Endothelial cell of umbilical vein (primary cell): ENCODE results near the gene GANAB. TPM values are rescaled to one million over a fixed set of nuclear protein-coding genes. Genes with fewer than 3 reads are reported as not detected.

Experiments used
- BruUV-seq: library from RNA; stranded (reverse); fragments of 400-500 nt; replicated peaks from 2 replicates; lab custom pipeline; 2021; lab: Mats Ljungman, UMichigan
- CTCF ChIA-PET: fragments of 300-600, 350-600 bp; sonication (Branson Sonifier 250); formaldehyde crosslinking; loops from one replicate; lab custom pipeline; 2021; ENCODE audit warnings: antibody characterized with exemption, inconsistent platforms; lab: Charles Lee
- POLR2A ChIA-PET: fragments of 300-600, 350-600 bp; sonication (Branson Sonifier 250); formaldehyde crosslinking; loops from one replicate; lab custom pipeline; 2021; ENCODE audit warnings: antibody characterized with exemption, inconsistent platforms; lab: Charles Lee
- DNase-seq: peaks from one replicate; pipeline ENCODE4 v3.0.0-alpha.2; 2011; ENCODE audit warnings: low read depth, low spot score
- FAIRE-seq: peaks from 2 replicates; lab custom pipeline; 2011; peaks lifted over from hg19 to GRCh38; lab: Jason Lieb, UNC
- H2AFZ ChIP-seq: 2 replicates; pipeline ENCODE4 v1.6.0; 2012; ENCODE audit warnings: low read depth, low read length, control low read depth, inconsistent platforms
- H3K27ac ChIP-seq: 2 replicates; pipeline ENCODE4 v1.5.1; 2011; ENCODE audit warnings: low read depth, mild to moderate bottlenecking, control low read depth, low read length, moderate library complexity; ENCODE audit not compliant: insufficient read depth
- H3K27me3 ChIP-seq, 2 experiments: 2 replicates each; pipeline versions ENCODE4 v1.6.0 to v1.6.1; 2011; ENCODE audit warnings: low read length in 2 of 2, mixed read lengths in 1 of 2; ENCODE audit not compliant: control insufficient read depth in 2 of 2, insufficient read depth in 2 of 2
- H3K36me3 ChIP-seq, 2 experiments: 2 replicates in 1 of 2; 3 replicates in 1 of 2; pipeline ENCODE4 v1.5.1; 2011; ENCODE audit warnings: low read length in 2 of 2, mild to moderate bottlenecking in 1 of 2, moderate library complexity in 1 of 2; ENCODE audit not compliant: control insufficient read depth in 2 of 2, insufficient read depth in 2 of 2; ENCODE audit errors: extremely low read depth in 1 of 2
- H3K4me1 ChIP-seq: 3 replicates; pipeline ENCODE4 v1.5.1; 2011; ENCODE audit warnings: mild to moderate bottlenecking, low read length; ENCODE audit not compliant: control insufficient read depth, insufficient read depth; ENCODE audit errors: extremely low read depth
- H3K4me2 ChIP-seq: 2 replicates; pipeline ENCODE4 v1.6.1; 2011; ENCODE audit warnings: low read length, control low read depth, mixed read lengths; ENCODE audit not compliant: insufficient read depth
- H3K4me3 ChIP-seq, 3 experiments: fragments of 200-600 bp in 1 of 3; sonication (generic), shearing (Covaris generic) in 1 of 3; replicated peaks in 1 of 3; 2 replicates each; pipeline ENCODE4 v1.5.1; 2011 to 2016; ENCODE audit warnings: control low read depth in 3 of 3, low read length in 3 of 3, mild to moderate bottlenecking in 2 of 3, inconsistent platforms in 1 of 3, low read depth in 1 of 3, moderate library complexity in 1 of 3; ENCODE audit not compliant: insufficient read depth in 1 of 3
- H3K79me2 ChIP-seq: 2 replicates; pipeline ENCODE4 v1.6.0; 2012; ENCODE audit warnings: low read length, inconsistent platforms; ENCODE audit not compliant: control insufficient read depth, insufficient read depth
- H3K9ac ChIP-seq: replicated peaks from 2 replicates; pipeline ENCODE3; 2011; ENCODE audit warnings: low read length, control low read depth; ENCODE audit not compliant: insufficient read depth; ENCODE audit errors: extremely low read depth
- H3K9me1 ChIP-seq: replicated peaks from 3 replicates; pipeline ENCODE4 v1.6.0; 2011; ENCODE audit warnings: mild to moderate bottlenecking, low read length; ENCODE audit not compliant: control insufficient read depth, insufficient read depth; ENCODE audit errors: extremely low read depth
- H3K9me3 ChIP-seq: replicated peaks from 2 replicates; pipeline ENCODE4 v1.5.1; 2012; ENCODE audit warnings: low read length, inconsistent platforms; ENCODE audit not compliant: control insufficient read depth, insufficient read depth
- H4K20me1 ChIP-seq: replicated peaks from 2 replicates; pipeline ENCODE3; 2011; ENCODE audit warnings: mild to moderate bottlenecking, low read length; ENCODE audit not compliant: control insufficient read depth, insufficient read depth; ENCODE audit errors: extremely low read depth
- EZH2 ChIP-seq: IDR thresholded peaks from 2 replicates; pipeline ENCODE4 v1.6.1; 2012; ENCODE audit warnings: borderline replicate concordance, low read depth, mild to moderate bottlenecking, moderate library complexity, low read length, inconsistent platforms; ENCODE audit not compliant: severe bottlenecking
- FOS ChIP-seq: IDR thresholded peaks from 2 replicates; pipeline ENCODE4 v1.6.1; 2011; ENCODE audit warnings: mild to moderate bottlenecking, low read length, moderate library complexity, borderline replicate concordance; ENCODE audit not compliant: insufficient read depth
- GATA2 ChIP-seq: IDR thresholded peaks from 2 replicates; pipeline ENCODE4 v1.7.0; 2011; ENCODE audit warnings: low read depth, mild to moderate bottlenecking, moderate library complexity, mixed read lengths, low read length; ENCODE audit not compliant: insufficient read length, insufficient read depth
- JUN ChIP-seq: IDR thresholded peaks from 2 replicates; pipeline ENCODE4 v1.6.1; 2011; ENCODE audit warnings: borderline replicate concordance, low read depth; ENCODE audit not compliant: insufficient read length, insufficient read depth
- MYC ChIP-seq: IDR thresholded peaks from one replicate; pipeline ENCODE4 v1.6.1; 2011; ENCODE audit warnings: mild to moderate bottlenecking, low read depth, low read length
- POLR2A ChIP-seq: IDR thresholded peaks from 2 replicates; pipeline ENCODE4 v1.6.1; 2012; ENCODE audit warnings: low read depth, mild to moderate bottlenecking, control low read depth, low read length
- POLR2AphosphoS5 ChIP-seq: IDR thresholded peaks from 2 replicates; pipeline ENCODE4 v1.6.1; 2012; ENCODE audit warnings: low read depth, mild to moderate bottlenecking, control low read depth, low read length, moderate library complexity; ENCODE audit not compliant: insufficient read depth
- dilution Hi-C: fragments of 300-500 bp; cut with MboI; formaldehyde crosslinking; loops from one replicate; pipeline ENCODE4 v1.15.0; 2019; ENCODE audit warnings: low sequenced_read_pairs; ENCODE audit not compliant: extremely low pct_ligation_motif_present
- intact Hi-C: fragments of 100-400 bp; cut with micrococcal nuclease; formaldehyde crosslinking; loops from one replicate; pipeline ENCODE4 v1.10.0; 2022
- polyA plus RNA-seq, 4 experiments: library from polyadenylated mRNA; depleted of rRNA in 3 of 4; stranded (reverse) in 3 of 4; unstranded in 1 of 4; fragments of >200 nt; gene quantifications; 2 replicates each; pipeline versions ENCODE4 v1.2.1 to v1.2.3, GENCODE V29; 2011 to 2012; ENCODE audit warnings: missing spikeins in 1 of 4
- total RNA-seq: library from RNA; stranded (reverse); gene quantifications from 2 replicates; pipeline ENCODE4 v1.2.3, GENCODE V29; 2021
- TF ChIP-seq, protein P1 (sequence below): IDR thresholded peaks from 2 replicates; pipeline ENCODE4 v1.6.1; 2011; ENCODE audit not compliant: insufficient read depth, insufficient read length
- TF ChIP-seq, protein P2 (sequence below), 2 donors: IDR thresholded peaks; 1 replicate in 1 of 2; 2 replicates in 1 of 2; pipeline ENCODE4 v1.5.1; 2011; ENCODE audit warnings: low read length in 2 of 2, mild to moderate bottlenecking in 2 of 2, moderate library complexity in 2 of 2, control low read depth in 1 of 2, inconsistent platforms in 1 of 2, low read depth in 1 of 2; ENCODE audit not compliant: insufficient read depth in 1 of 2; ENCODE audit errors: extremely low read depth in 1 of 2

Gene GANAB
- total and polyA plus RNA-seq, 2 donors (not counting 3 experiments of a cell fraction or from before 2014, with no cell fraction given) = 389 to 455 TPM

DNA sequence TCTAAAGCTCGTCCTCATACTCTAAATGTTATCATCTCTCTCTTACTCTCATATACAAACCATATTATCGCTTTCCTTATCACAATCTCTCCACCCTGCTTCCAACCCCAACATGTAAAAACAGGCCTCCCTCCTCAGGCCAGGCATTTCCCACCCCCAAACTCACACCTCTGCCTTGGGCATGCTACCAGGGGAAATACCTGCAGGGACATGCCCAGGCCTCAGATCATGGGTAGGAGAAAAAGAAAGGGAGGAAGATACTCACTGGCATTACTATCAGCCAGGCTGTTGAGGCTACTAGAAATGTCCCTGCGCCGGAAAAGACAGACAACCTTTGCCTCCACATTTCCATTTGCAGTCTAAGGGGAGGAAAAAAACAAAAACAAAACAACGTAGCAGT is 46.5 kb downstream of the GANAB start:
- no peaks in the 10 kb centered on the region for H3K9me3 ChIP-seq
- no peaks in the 10 kb centered on the region for H3K9me1 ChIP-seq
- BruUV-seq = TSS peak; percentile 37
- peaks cover 45% of the 10 kb centered on the region for H3K79me2 ChIP-seq
- ChIA-PET POLR2A (interaction anchor here (0.7 to 1.3 kb wide), 4 partner anchors 26 to 65 kb away, joined by 3 to 6 read pairs (median 4); partner anchors contain the start of genes C11orf98, CSKMT, EEF1G and GANAB), CTCF (interaction anchor here (0.9 to 3.8 kb wide), 6 partner anchors 8 to 175 kb away, joined by 3 to 29 read pairs (median 8); partner anchors contain the start of genes EML3 and TUT1)
- H4K20me1 ChIP-seq = no peaks in the 10 kb centered on the region
- peak overlapping the region; percentile 89 for H3K9ac ChIP-seq
- peak overlapping the region; percentile 89 for H3K4me2 ChIP-seq
- H3K4me1 ChIP-seq = peaks cover 19% of the 10 kb centered on the region
- H3K4me3 ChIP-seq = peak overlapping the region; percentile 61 to 98 (median 92)
- no peak for DNase-seq
- no peak overlapping the region for H3K27ac ChIP-seq
- TF ChIP-seq POLR2AphosphoS5 = no peak
- TF ChIP-seq, protein P1, sequence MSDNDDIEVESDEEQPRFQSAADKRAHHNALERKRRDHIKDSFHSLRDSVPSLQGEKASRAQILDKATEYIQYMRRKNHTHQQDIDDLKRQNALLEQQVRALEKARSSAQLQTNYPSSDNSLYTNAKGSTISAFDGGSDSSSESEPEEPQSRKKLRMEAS = no peak
- no peak for TF ChIP-seq EZH2
- TF ChIP-seq MYC = no peak
- TF ChIP-seq GATA2 = no peak
- no peak for TF ChIP-seq FOS
- no peak for TF ChIP-seq JUN
- TF ChIP-seq POLR2A = no peak
- TF ChIP-seq, protein P2, sequence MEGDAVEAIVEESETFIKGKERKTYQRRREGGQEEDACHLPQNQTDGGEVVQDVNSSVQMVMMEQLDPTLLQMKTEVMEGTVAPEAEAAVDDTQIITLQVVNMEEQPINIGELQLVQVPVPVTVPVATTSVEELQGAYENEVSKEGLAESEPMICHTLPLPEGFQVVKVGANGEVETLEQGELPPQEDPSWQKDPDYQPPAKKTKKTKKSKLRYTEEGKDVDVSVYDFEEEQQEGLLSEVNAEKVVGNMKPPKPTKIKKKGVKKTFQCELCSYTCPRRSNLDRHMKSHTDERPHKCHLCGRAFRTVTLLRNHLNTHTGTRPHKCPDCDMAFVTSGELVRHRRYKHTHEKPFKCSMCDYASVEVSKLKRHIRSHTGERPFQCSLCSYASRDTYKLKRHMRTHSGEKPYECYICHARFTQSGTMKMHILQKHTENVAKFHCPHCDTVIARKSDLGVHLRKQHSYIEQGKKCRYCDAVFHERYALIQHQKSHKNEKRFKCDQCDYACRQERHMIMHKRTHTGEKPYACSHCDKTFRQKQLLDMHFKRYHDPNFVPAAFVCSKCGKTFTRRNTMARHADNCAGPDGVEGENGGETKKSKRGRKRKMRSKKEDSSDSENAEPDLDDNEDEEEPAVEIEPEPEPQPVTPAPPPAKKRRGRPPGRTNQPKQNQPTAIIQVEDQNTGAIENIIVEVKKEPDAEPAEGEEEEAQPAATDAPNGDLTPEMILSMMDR (IDR thresholded peaks at IDR 0.05; ENCODE audit: extremely low read depth in 1 of 2, insufficient read depth in 1 of 2, low read depth in 1 of 2, low read length in 2 of 2) = no peak
- no peaks in the 10 kb centered on the region for H3K27me3 ChIP-seq
- peaks cover 26 to 33% of the 10 kb centered on the region in 2 experiments for H3K36me3 ChIP-seq
- no peak overlapping the region for H2AFZ ChIP-seq
- peak; percentile 73 for FAIRE-seq
- dilution Hi-C loops (no loop called here), intact Hi-C loops (loop anchor here (1.0 to 2.0 kb wide), 4 partner anchors 9 to 107 kb away; partner anchors contain the start of genes BSCL2, GANAB, GNG3 and TUT1)
